PFSK-1 (cell line): ENCODE data around the gene MUC22.

Experiments used
- FOXP2 ChIP-seq: optimal IDR thresholded peaks from 2 replicates; pipeline ENCODE3; 2011; ENCODE audit warnings: borderline replicate concordance, control low read depth, inconsistent platforms; ENCODE audit not compliant: insufficient read depth; ENCODE audit errors: extremely low read length, extremely low read depth
- POLR2AphosphoS5 ChIP-seq: IDR thresholded peaks from 2 replicates; pipeline ENCODE4 v1.6.1; 2012; ENCODE audit warnings: low read depth, mild to moderate bottlenecking, control low read depth, low read length, moderate library complexity
- SIN3A ChIP-seq: IDR thresholded peaks from 2 replicates; pipeline ENCODE4 v1.6.1; 2012; ENCODE audit warnings: mild to moderate bottlenecking, low read length, moderate library complexity, borderline replicate concordance; ENCODE audit not compliant: insufficient read depth
- TAF1 ChIP-seq: IDR thresholded peaks from 2 replicates; pipeline ENCODE4 v1.6.1; 2012; ENCODE audit warnings: low read length, control low read depth, borderline replicate concordance; ENCODE audit not compliant: insufficient read depth
- TF ChIP-seq, protein P1 (sequence below), 2 experiments: IDR thresholded peaks; 2 replicates each; pipeline versions ENCODE4 v1.6.1 to v1.8.0; 2011 to 2012; ENCODE audit warnings: low read depth in 2 of 2, low read length in 2 of 2, control low read depth in 1 of 2, inconsistent platforms in 1 of 2, mild to moderate bottlenecking in 1 of 2, moderate library complexity in 1 of 2; ENCODE audit not compliant: insufficient read depth in 1 of 2

MUC22 gene

DNA sequence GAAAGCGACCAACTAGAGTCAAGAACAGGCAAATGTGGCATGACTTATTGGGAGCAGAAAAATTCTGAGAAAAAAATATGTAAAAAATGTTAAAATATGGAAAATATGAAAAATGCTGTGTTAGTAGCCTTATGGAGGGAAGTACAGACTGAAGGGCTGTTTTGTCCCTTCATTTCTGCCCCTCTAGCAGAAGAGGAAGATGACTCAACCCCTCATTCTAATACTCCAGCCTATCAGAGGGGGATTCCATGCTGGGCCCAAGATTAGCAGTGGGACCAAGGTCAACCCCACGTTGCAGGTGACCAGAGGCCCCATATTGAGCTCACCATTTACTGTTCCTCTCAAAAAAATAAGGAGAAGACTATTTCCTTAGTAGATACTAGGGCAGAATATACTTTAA, 18.4 kb upstream of the MUC22 start:
- TF ChIP-seq SIN3A = no peak
- TF ChIP-seq FOXP2 = no peak
- TF ChIP-seq, protein P1, sequence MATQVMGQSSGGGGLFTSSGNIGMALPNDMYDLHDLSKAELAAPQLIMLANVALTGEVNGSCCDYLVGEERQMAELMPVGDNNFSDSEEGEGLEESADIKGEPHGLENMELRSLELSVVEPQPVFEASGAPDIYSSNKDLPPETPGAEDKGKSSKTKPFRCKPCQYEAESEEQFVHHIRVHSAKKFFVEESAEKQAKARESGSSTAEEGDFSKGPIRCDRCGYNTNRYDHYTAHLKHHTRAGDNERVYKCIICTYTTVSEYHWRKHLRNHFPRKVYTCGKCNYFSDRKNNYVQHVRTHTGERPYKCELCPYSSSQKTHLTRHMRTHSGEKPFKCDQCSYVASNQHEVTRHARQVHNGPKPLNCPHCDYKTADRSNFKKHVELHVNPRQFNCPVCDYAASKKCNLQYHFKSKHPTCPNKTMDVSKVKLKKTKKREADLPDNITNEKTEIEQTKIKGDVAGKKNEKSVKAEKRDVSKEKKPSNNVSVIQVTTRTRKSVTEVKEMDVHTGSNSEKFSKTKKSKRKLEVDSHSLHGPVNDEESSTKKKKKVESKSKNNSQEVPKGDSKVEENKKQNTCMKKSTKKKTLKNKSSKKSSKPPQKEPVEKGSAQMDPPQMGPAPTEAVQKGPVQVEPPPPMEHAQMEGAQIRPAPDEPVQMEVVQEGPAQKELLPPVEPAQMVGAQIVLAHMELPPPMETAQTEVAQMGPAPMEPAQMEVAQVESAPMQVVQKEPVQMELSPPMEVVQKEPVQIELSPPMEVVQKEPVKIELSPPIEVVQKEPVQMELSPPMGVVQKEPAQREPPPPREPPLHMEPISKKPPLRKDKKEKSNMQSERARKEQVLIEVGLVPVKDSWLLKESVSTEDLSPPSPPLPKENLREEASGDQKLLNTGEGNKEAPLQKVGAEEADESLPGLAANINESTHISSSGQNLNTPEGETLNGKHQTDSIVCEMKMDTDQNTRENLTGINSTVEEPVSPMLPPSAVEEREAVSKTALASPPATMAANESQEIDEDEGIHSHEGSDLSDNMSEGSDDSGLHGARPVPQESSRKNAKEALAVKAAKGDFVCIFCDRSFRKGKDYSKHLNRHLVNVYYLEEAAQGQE (IDR thresholded peaks at IDR 0.05; ENCODE audit: insufficient read depth in 1 of 2, low read depth in 2 of 2, low read length in 2 of 2) = no peak
- no peak for TF ChIP-seq TAF1
- TF ChIP-seq POLR2AphosphoS5 = no peak

- TF ChIP-seq FOXP2 (no peak), POLR2AphosphoS5 (no peak), SIN3A (no peak), TAF1 (no peak)
- TF ChIP-seq, protein P1 (IDR thresholded peaks at IDR 0.05; ENCODE audit: insufficient read depth in 1 of 2, low read depth in 2 of 2, low read length in 2 of 2) = no peak
Measured at GRCh38 chr6:30997301-30997700, 13.0 kb upstream of the MUC22 start.

DNA sequence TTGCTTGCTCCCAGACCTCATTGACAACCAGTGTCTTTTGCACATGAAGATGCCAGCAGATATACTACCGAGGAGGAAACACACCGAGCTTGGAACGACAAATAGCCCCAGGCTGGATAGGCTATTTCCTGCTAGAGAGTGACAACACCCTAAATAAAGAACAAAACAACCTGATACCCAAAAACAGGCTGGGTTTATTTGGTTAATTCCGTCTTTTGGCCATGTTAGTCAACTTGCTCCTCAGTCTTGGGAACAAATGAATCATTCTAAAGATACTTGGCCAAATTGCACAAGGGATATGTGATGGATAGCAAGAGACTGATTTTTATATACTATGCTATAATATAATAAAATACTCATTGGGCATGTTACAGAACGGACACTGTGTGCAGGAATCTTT, 11.5 kb upstream of the MUC22 start:
- no peak for TF ChIP-seq POLR2AphosphoS5
- no peak for TF ChIP-seq TAF1

DNA sequence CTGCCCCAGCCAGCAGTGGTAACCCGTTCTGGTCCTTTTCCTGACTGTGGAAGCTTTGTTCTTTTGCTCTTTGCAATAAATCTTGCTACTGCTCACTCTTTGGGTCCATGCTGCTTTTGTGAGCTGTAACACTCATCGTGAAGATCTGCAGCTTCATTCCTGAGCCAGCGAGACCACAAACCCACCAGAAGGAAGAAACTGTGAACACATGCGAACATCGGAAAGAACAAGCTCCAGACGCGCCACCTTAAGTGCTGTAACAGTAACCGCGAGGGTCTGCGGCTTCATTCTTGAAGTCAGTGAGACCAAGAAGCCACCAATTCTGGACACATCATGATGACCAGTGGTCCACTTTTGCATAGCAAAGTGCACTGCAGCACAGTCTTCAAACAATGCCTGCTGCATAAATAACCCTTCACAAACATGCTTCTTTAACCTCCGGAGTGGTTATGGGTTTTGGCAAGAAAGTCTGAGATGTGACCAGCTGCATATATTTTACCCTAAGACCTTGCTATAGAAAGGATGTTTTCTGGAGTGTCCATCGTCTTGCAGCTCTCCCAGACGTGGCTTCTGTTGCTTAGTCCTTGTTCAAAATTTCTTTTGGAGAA, 8.9 kb upstream of the MUC22 start:
- TF ChIP-seq FOXP2 (no peak), TAF1 (no peak), SIN3A (no peak), POLR2AphosphoS5 (no peak)
- TF ChIP-seq, protein P1 (IDR thresholded peaks at IDR 0.05; ENCODE audit: insufficient read depth in 1 of 2, low read depth in 2 of 2, low read length in 2 of 2) = no peak

DNA sequence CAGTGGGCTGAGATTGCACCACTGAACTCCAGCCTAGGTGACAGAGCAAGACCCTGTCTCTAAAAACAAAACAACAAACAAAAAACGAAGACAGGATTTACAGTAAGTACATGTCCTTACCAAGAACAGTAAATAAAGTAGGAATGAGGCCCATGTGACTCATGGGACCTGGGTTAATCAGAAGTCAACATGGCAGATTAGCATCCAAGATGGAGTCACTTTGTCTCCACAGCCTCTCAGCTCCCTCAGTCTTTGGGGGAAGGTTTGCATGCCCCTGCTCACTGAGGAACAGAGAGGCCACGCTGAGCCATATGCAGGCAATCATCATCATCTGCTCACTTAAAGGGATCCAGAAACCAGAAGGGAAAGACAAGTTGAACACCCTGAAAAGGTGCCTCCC, 7.8 kb upstream of the MUC22 start:
- TF ChIP-seq SIN3A = no peak
- TF ChIP-seq, protein P1 (IDR thresholded peaks at IDR 0.05; ENCODE audit: insufficient read depth in 1 of 2, low read depth in 2 of 2, low read length in 2 of 2) = no peak
- no peak for TF ChIP-seq TAF1
- no peak for TF ChIP-seq POLR2AphosphoS5
- TF ChIP-seq FOXP2 = no peak
